Astrocyte (in vitro differentiated cells and primary cell): Measurements from ENCODE around the gene CTNNB1. TPM values are rescaled to one million over a fixed set of nuclear protein-coding genes. Genes with fewer than 3 reads are reported as not detected.

Experiments
- DNase-seq: peaks from one replicate; pipeline ENCODE4 v3.0.0-alpha.2; 2010; ENCODE audit warnings: low read depth
- FAIRE-seq: peaks from 2 replicates; lab custom pipeline; 2011; peaks lifted over from hg19 to GRCh38; lab: Jason Lieb, UNC
- H2AFZ ChIP-seq: 2 replicates; pipeline ENCODE4 v1.6.0; 2012; ENCODE audit warnings: low read depth, low read length, inconsistent platforms
- H3K27ac ChIP-seq: 2 replicates; pipeline ENCODE4 v1.5.1; 2011; ENCODE audit warnings: low read depth, low read length, inconsistent platforms
- H3K27me3 ChIP-seq: 2 replicates; pipeline ENCODE4 v1.6.0; 2011; ENCODE audit warnings: low read length, inconsistent platforms; ENCODE audit not compliant: insufficient read depth
- H3K36me3 ChIP-seq: 2 replicates; pipeline ENCODE4 v1.5.1; 2011; ENCODE audit warnings: low read length, inconsistent platforms; ENCODE audit not compliant: insufficient read depth
- H3K4me1 ChIP-seq: 2 replicates; pipeline ENCODE4 v1.5.1; 2011; ENCODE audit warnings: low read length, inconsistent platforms; ENCODE audit not compliant: insufficient read depth
- H3K4me2 ChIP-seq: 2 replicates; pipeline ENCODE4 v1.6.0; 2012; ENCODE audit warnings: low read length, inconsistent platforms
- H3K4me3 ChIP-seq: 2 replicates; pipeline ENCODE4 v1.5.1; 2011; ENCODE audit warnings: low read depth, mild to moderate bottlenecking, low read length, inconsistent platforms; ENCODE audit not compliant: insufficient read depth
- H3K79me2 ChIP-seq: 2 replicates; pipeline ENCODE4 v1.6.0; 2012; ENCODE audit warnings: mild to moderate bottlenecking, low read length, inconsistent platforms; ENCODE audit not compliant: insufficient read depth
- H3K9ac ChIP-seq: 2 replicates; pipeline ENCODE4 v1.6.0; 2012; ENCODE audit warnings: mild to moderate bottlenecking, low read length, inconsistent platforms
- H3K9me3 ChIP-seq: 2 replicates; pipeline ENCODE4 v1.5.1; 2012; ENCODE audit warnings: low read depth, mild to moderate bottlenecking, low read length, inconsistent platforms; ENCODE audit not compliant: insufficient read depth
- H4K20me1 ChIP-seq: 2 replicates; pipeline ENCODE4 v1.6.0; 2012; ENCODE audit warnings: low read length, inconsistent platforms; ENCODE audit not compliant: insufficient read depth
- H3K27ac Mint-ChIP-seq: one replicate; pipeline ENCODE4 v1.8.0; 2021; ENCODE audit warnings: mild to moderate bottlenecking, mixed read lengths; ENCODE audit not compliant: unreplicated experiment
- H3K27me3 Mint-ChIP-seq: one replicate; pipeline ENCODE4 v1.8.0; 2021; ENCODE audit warnings: low read depth, mixed read lengths; ENCODE audit not compliant: unreplicated experiment
- H3K36me3 Mint-ChIP-seq: one replicate; pipeline ENCODE4 v1.8.0; 2021; ENCODE audit warnings: low read depth, mixed read lengths; ENCODE audit not compliant: unreplicated experiment
- H3K4me1 Mint-ChIP-seq: one replicate; pipeline ENCODE4 v1.8.0; 2021; ENCODE audit warnings: low read depth, mixed read lengths; ENCODE audit not compliant: unreplicated experiment
- H3K4me3 Mint-ChIP-seq: one replicate; pipeline ENCODE4 v1.8.0; 2021; ENCODE audit warnings: mild to moderate bottlenecking, moderate library complexity, mixed read lengths; ENCODE audit not compliant: unreplicated experiment
- H3K9me3 Mint-ChIP-seq: one replicate; pipeline ENCODE4 v1.8.0; 2021; ENCODE audit warnings: mild to moderate bottlenecking, mixed read lengths; ENCODE audit not compliant: unreplicated experiment
- EZH2 ChIP-seq: IDR thresholded peaks from 2 replicates; pipeline ENCODE4 v1.6.1; 2012; ENCODE audit warnings: mild to moderate bottlenecking, low read length, inconsistent platforms; ENCODE audit not compliant: insufficient read depth
- total RNA-seq: library from RNA; stranded (reverse); gene quantifications from 2 replicates; pipeline ENCODE4 v1.2.1, GENCODE V29; 2021
- TF ChIP-seq, protein P1 (sequence below): IDR thresholded peaks from 2 replicates; pipeline ENCODE4 v1.5.1; 2011; ENCODE audit warnings: low read depth, mild to moderate bottlenecking, inconsistent platforms, low read length, moderate library complexity; ENCODE audit not compliant: insufficient read depth

CTNNB1 gene
- total RNA-seq, 1 donor from 2014 or later = 656 TPM

DNA sequence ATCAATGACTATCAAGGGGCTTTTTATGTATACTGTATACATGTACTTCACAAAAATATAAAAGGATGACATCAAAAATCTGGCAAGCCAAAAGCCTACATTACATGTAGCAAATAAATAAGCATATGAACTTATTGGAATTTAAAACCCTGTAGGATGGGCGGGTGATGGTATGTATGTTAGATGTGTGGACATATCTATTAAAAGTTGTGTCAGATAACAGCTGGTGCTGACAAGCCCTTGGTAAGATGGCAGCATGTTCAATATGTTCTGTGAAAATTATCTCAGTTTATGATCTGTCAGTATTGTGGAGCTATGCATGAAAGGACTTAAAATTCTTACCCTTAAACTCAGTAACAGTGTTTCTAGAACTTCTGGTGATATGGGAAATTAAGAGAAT is 20.1 kb downstream of the CTNNB1 start:
- peaks cover 97% of the 10 kb centered on the region for H4K20me1 ChIP-seq
- H3K4me3 Mint-ChIP-seq = no peak overlapping the region

DNA sequence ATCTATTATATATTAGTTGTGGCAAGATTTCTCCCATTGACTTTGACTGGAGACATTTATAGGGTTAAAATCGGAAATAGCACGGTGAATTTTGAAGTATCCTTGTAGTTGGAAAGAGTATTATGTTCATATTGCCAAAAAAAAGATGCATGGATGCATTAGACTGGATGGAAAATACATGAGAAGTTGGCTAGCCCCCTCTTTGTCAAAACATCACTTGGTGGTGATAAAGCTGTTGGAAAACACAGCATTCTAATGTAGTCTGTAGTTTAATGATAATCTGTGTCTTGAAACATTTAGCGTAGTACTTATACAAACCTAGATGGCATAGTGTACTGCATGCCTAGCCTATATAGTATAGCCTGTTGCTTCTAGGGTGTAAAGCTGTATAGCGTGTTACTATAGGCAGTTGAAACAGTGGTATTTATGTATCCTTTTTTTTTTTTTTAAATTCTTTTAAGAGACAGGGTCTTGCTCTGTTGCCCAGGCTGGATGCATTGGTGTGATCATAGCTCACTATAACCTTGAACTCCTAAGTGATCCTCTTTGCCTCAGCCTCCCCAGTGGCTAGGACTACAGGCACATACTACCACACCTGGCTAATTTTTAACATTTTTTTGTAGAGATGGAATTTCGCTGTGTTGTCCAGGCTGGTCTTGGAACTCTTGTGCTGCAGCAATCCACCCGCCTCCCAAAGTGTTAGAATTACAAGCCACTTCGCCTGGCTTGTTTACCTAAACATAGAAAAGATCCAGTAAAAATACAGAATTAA is 21.8 kb downstream of the CTNNB1 start:
- Mint-ChIP-seq H3K27ac (no peak overlapping the region), H3K36me3 (peaks cover 6% of the 10 kb centered on the region), H3K27me3 (no peaks in the 10 kb centered on the region), H3K4me1 (peaks cover 44% of the 10 kb centered on the region), H3K9me3 (no peaks in the 10 kb centered on the region), H3K4me3 (no peak overlapping the region)
- Histone ChIP-seq H3K9ac (no peak overlapping the region), H3K27me3 (no peaks in the 10 kb centered on the region), H3K4me3 (no peak overlapping the region), H3K36me3 (peaks cover 18% of the 10 kb centered on the region), H2AFZ (no peak overlapping the region), H3K4me2 (no peak overlapping the region), H3K9me3 (no peaks in the 10 kb centered on the region), H3K4me1 (peaks cover 16% of the 10 kb centered on the region), H4K20me1 (peaks cover 98% of the 10 kb centered on the region), H3K27ac (no peak overlapping the region), H3K79me2 (peaks cover 100% of the 10 kb centered on the region)
- no peak for TF ChIP-seq EZH2
- TF ChIP-seq, protein P1, sequence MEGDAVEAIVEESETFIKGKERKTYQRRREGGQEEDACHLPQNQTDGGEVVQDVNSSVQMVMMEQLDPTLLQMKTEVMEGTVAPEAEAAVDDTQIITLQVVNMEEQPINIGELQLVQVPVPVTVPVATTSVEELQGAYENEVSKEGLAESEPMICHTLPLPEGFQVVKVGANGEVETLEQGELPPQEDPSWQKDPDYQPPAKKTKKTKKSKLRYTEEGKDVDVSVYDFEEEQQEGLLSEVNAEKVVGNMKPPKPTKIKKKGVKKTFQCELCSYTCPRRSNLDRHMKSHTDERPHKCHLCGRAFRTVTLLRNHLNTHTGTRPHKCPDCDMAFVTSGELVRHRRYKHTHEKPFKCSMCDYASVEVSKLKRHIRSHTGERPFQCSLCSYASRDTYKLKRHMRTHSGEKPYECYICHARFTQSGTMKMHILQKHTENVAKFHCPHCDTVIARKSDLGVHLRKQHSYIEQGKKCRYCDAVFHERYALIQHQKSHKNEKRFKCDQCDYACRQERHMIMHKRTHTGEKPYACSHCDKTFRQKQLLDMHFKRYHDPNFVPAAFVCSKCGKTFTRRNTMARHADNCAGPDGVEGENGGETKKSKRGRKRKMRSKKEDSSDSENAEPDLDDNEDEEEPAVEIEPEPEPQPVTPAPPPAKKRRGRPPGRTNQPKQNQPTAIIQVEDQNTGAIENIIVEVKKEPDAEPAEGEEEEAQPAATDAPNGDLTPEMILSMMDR = no peak
- no peak for DNase-seq
- no peak for FAIRE-seq

More for the DNA sequence above, 20.1 kb downstream of the CTNNB1 start:
- H3K4me1 ChIP-seq = peaks cover 14% of the 10 kb centered on the region
- H3K9ac ChIP-seq = no peak overlapping the region
- no peak overlapping the region for H3K27ac ChIP-seq
- no peaks in the 10 kb centered on the region for H3K27me3 ChIP-seq
- Mint-ChIP-seq H3K4me1 (peaks cover 43% of the 10 kb centered on the region), H3K9me3 (no peaks in the 10 kb centered on the region), H3K27me3 (no peaks in the 10 kb centered on the region), H3K36me3 (no peaks in the 10 kb centered on the region), H3K27ac (no peak overlapping the region)
- FAIRE-seq = no peak
- peaks cover under 1% of the 10 kb centered on the region for H3K36me3 ChIP-seq
- no peak overlapping the region for H3K4me3 ChIP-seq
- TF ChIP-seq, protein P1 = no peak
- TF ChIP-seq EZH2 = no peak
- H3K79me2 ChIP-seq = peaks cover 100% of the 10 kb centered on the region
- no peak overlapping the region for H2AFZ ChIP-seq
- no peak for DNase-seq
- no peaks in the 10 kb centered on the region for H3K9me3 ChIP-seq
- no peak overlapping the region for H3K4me2 ChIP-seq

DNA sequence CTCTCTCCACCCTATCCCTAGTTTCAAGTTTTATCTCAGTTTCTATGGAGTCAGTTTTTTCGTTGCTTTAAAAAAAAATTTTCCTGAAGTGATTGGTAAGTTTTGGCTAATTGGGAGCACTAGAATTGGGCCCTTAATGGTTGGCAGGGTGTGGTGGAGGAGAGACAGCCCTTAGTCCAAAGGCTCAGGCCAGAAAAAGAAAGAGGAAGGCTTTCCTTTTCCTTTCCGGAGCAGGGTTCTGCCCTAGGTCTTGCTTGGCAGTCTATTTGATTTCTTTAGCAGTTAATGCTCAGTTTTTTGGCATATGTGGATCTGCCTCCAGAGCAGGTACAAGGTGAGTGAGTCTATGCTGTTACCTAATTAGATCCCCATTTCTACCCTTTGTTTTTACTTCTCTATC is 22.7 kb downstream of the CTNNB1 start:
- H3K27ac Mint-ChIP-seq = no peak overlapping the region
- H4K20me1 ChIP-seq = peaks cover 98% of the 10 kb centered on the region
- H3K27me3 Mint-ChIP-seq = no peaks in the 10 kb centered on the region

More for the DNA sequence above, 22.7 kb downstream of the CTNNB1 start:
- no peak for FAIRE-seq
- Histone ChIP-seq H2AFZ (no peak overlapping the region), H3K4me1 (peaks cover 13% of the 10 kb centered on the region), H3K27me3 (no peaks in the 10 kb centered on the region), H3K36me3 (peaks cover 27% of the 10 kb centered on the region), H3K79me2 (peaks cover 100% of the 10 kb centered on the region), H3K9me3 (no peaks in the 10 kb centered on the region), H3K4me2 (no peak overlapping the region), H3K9ac (no peak overlapping the region), H3K27ac (no peak overlapping the region), H3K4me3 (no peak overlapping the region)
- TF ChIP-seq, protein P1 = no peak
- TF ChIP-seq EZH2 = no peak
- Mint-ChIP-seq H3K4me1 (peaks cover 42% of the 10 kb centered on the region), H3K9me3 (no peaks in the 10 kb centered on the region), H3K4me3 (no peak overlapping the region), H3K36me3 (peaks cover 14% of the 10 kb centered on the region)
- no peak for DNase-seq
